Thoracic aorta (tissue), 2 donors: ENCODE measurements around the gene HNRNPH2. TPM values are rescaled to one million over a fixed set of nuclear protein-coding genes. Genes with fewer than 3 reads are reported as not detected.

Experiments
- ATAC-seq: fragments of 150-250 bp; one replicate; pipeline ENCODE4 v1.8.0; 2017; ENCODE audit warnings: low read depth; ENCODE audit not compliant: insufficient number of reproducible peaks, low FRiP score
- DNase-seq: peaks from one replicate; pipeline ENCODE4 v3.0.0-alpha.2; 2020; ENCODE audit warnings: low spot score
- H3K27ac ChIP-seq, 2 donors: fragments of 200-600 bp; sonication (generic); 1 replicate in 1 of 2; 2 replicates in 1 of 2; pipeline ENCODE4 v1.5.1; 2016; ENCODE audit warnings: mild to moderate bottlenecking in 2 of 2, moderate library complexity in 2 of 2
- H3K27me3 ChIP-seq: fragments of 200-600 bp; sonication (generic); replicated peaks from 2 replicates; pipeline ENCODE4 v1.6.0; 2016; ENCODE audit warnings: mild to moderate bottlenecking; ENCODE audit not compliant: insufficient read depth
- H3K36me3 ChIP-seq: fragments of 200-600 bp; sonication (generic); one replicate; pipeline ENCODE4 v1.5.1; 2016
- H3K4me1 ChIP-seq, 2 donors: fragments of 200-600 bp; sonication (generic); 1 replicate in 1 of 2; 2 replicates in 1 of 2; pipeline versions ENCODE4 v1.5.1 to v1.6.0; 2016; ENCODE audit warnings: low read depth in 2 of 2, mild to moderate bottlenecking in 1 of 2; ENCODE audit not compliant: control insufficient read depth in 1 of 2
- H3K4me3 ChIP-seq: fragments of 200-600 bp; sonication (generic); 2 replicates; pipeline ENCODE4 v1.5.1; 2016; ENCODE audit warnings: mild to moderate bottlenecking
- H3K9me3 ChIP-seq: fragments of 200-600 bp; sonication (generic); 2 replicates; pipeline ENCODE4 v1.5.1; 2016
- total RNA-seq, 2 donors: library from RNA; depleted of rRNA; stranded (reverse); fragments of >200 nt; gene quantifications; one replicate each; pipeline versions ENCODE4 v1.1.0 to v1.2.3, GENCODE V29; 2016
- TF ChIP-seq, protein P1 (sequence below): fragments of 200-600 bp; sonication (generic); IDR thresholded peaks from one replicate; pipeline ENCODE4 v1.5.1; 2019; ENCODE audit warnings: antibody characterized with exemption

Gene HNRNPH2
- total RNA-seq, 2 donors from 2014 or later: 24.9 to 45.6 TPM

DNA sequence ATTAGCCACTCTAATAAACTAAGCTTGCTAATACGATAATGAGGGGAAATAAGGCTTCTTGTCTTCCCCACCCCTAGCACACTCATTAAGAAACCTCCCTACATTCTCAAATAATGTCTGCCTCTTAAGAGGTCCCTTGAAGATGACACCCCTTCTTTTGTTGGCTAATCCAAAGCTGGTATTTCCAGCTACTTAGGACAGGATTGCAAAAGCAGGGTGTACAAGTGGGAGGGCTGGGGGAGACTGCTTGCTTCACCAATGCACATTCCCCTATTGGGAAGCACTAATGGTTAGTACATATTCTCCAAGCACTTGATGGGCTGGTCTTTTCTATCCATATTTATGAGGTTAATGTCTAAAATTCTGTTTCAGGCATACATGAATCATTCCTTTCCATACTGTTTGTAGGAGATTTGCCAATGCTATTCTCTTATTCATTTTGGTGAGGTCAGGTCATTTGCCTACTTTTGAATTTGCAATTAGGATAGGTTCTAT, 42.7 kb upstream of the HNRNPH2 start:
- no peaks in the 10 kb centered on the region for H3K9me3 ChIP-seq
- H3K27me3 ChIP-seq: no peaks in the 10 kb centered on the region
- no peak overlapping the region for H3K27ac ChIP-seq
- no peak for DNase-seq
- H3K4me1 ChIP-seq: no peaks in the 10 kb centered on the region
- H3K36me3 ChIP-seq: no peaks in the 10 kb centered on the region
- ATAC-seq: no peak
- TF ChIP-seq, protein P1, sequence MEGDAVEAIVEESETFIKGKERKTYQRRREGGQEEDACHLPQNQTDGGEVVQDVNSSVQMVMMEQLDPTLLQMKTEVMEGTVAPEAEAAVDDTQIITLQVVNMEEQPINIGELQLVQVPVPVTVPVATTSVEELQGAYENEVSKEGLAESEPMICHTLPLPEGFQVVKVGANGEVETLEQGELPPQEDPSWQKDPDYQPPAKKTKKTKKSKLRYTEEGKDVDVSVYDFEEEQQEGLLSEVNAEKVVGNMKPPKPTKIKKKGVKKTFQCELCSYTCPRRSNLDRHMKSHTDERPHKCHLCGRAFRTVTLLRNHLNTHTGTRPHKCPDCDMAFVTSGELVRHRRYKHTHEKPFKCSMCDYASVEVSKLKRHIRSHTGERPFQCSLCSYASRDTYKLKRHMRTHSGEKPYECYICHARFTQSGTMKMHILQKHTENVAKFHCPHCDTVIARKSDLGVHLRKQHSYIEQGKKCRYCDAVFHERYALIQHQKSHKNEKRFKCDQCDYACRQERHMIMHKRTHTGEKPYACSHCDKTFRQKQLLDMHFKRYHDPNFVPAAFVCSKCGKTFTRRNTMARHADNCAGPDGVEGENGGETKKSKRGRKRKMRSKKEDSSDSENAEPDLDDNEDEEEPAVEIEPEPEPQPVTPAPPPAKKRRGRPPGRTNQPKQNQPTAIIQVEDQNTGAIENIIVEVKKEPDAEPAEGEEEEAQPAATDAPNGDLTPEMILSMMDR: no peak
- no peak overlapping the region for H3K4me3 ChIP-seq

DNA sequence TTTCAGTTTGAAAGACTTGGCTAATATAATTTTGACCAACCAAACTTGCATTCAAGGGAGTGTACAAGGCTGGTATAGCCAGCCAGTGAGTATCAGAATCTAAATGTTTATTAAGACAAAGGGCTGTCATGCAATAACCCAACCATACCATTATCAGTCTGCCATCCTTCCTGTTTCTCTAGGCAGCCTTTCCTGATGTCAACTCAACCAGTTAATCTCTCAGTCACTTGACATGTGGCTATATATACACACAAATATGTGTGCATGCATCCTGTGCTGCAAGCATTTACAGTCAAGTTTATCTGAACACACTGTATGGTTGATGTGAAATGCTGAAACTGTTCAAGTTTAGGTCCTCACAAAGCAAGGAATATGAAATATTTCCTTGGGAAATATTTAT, 39.2 kb upstream of the HNRNPH2 start:
- no peak for ATAC-seq
- no peaks in the 10 kb centered on the region for H3K36me3 ChIP-seq

DNA sequence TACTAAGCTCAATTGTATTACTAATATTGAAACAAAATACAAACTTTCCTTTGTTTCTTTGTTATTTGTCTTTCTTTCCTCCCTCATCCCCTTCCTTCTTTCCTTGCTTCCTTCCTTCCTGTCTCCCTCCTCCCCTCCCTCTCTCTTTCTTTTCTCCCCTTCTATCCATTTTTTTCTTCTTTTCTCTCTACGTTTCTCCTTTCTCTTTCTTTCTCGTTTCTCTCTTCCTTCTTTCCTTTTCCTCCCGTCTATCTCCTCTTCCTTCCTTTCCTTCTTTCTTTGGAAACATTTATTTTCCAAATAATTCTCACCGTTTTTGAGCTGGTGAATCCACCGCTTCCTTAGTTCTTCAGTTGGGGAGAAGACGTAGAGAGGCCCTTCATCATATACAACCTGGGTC, 38.3 kb upstream of the HNRNPH2 start:
- H3K4me1 ChIP-seq: no peaks in the 10 kb centered on the region
- TF ChIP-seq, protein P1: no peak

More for the DNA sequence above, 39.2 kb upstream of the HNRNPH2 start:
- TF ChIP-seq, protein P1: no peak
- Histone ChIP-seq H3K9me3 (no peaks in the 10 kb centered on the region), H3K27me3 (no peaks in the 10 kb centered on the region), H3K4me1 (no peaks in the 10 kb centered on the region), H3K27ac (no peak overlapping the region), H3K4me3 (no peak overlapping the region)
- no peak for DNase-seq

DNA sequence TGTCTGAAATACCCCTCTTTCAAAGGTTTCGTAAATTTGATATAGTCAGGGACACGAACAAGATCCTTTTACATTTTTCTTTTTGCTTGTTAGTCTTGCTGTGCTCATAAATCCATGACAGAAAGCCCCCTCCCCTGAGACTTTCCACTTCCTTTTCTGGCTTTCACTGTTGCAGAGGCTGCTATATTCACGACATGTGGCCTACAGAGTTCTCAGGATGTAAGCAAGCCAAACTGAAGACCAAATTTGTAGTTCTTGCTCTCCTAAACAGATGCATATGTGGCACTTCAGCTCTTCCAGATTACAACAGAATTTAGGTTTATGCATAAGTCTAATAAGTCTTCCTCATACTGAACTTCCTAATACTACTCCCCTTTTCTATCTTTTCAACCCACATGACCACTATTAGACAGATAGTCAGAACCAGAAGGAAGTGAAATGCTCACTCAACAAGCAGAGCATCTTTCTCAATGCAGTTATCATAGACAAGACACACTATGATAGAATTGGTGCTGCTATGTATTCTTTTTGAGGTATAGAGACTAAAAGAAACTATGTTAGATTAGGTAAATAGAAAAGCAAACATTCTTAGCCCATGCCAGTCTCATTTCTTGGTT, 37.0 kb upstream of the HNRNPH2 start:
- H3K4me1 ChIP-seq: no peaks in the 10 kb centered on the region
- TF ChIP-seq, protein P1: no peak
- ATAC-seq (no peak), DNase-seq (no peak)
- H3K27ac ChIP-seq: no peak overlapping the region
- no peaks in the 10 kb centered on the region for H3K9me3 ChIP-seq
- no peaks in the 10 kb centered on the region for H3K36me3 ChIP-seq
- no peaks in the 10 kb centered on the region for H3K27me3 ChIP-seq
- H3K4me3 ChIP-seq: no peak overlapping the region

More for the DNA sequence above, 38.3 kb upstream of the HNRNPH2 start:
- no peak overlapping the region for H3K4me3 ChIP-seq
- H3K36me3 ChIP-seq: no peaks in the 10 kb centered on the region
- no peak overlapping the region for H3K27ac ChIP-seq
- no peak for ATAC-seq
- H3K9me3 ChIP-seq: no peaks in the 10 kb centered on the region
- DNase-seq: no peak
- H3K27me3 ChIP-seq: no peaks in the 10 kb centered on the region

DNA sequence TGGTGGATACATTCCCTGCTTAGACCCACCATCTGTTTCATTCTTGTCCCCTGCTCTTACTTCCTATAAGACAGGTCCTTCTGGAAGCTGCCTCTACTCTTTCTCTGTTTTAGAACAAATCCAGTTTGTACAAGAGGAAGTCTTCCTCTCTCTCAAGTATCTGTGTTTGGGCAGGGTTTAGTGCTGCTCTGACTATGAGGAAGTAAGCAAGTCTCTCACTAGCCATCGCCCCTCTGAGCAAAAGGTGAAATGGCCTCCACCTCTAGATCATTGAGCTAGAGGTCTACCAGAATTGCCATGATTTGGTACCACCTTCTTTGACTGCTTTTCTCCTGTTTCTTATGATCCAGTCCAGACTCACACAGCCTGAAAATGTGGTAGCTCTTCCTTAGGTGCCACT, 30.5 kb upstream of the HNRNPH2 start:
- Histone ChIP-seq H3K27ac (no peak overlapping the region), H3K27me3 (no peaks in the 10 kb centered on the region), H3K4me1 (no peaks in the 10 kb centered on the region), H3K36me3 (no peaks in the 10 kb centered on the region), H3K4me3 (no peak overlapping the region), H3K9me3 (no peaks in the 10 kb centered on the region)
- TF ChIP-seq, protein P1: no peak
- no peak for DNase-seq
- ATAC-seq: no peak
